Activated CD4-positive, alpha-beta T cell treated with anti-CD3 and anti-CD28 coated beads, Interleukin-2, amount 10 ng/mL, durations not matched to agents 7 days and 5 days (primary cell): Measurements from ENCODE around the gene OAS2. TPM values are rescaled to one million over a fixed set of nuclear protein-coding genes. Genes with fewer than 3 reads are reported as not detected.
"Not testable (repeated sequence)": the region's sequence is repeated elsewhere in the genome, so short reads cannot be mapped to it uniquely, and the experiment has no call there.

Source experiments
- CTCF ChIA-PET: fragments of 350-600 bp; sonication (Branson Sonifier 250); formaldehyde crosslinking; loops from one replicate; lab custom pipeline; 2021; ENCODE audit warnings: antibody characterized with exemption; lab: Charles Lee
- POLR2A ChIA-PET: fragments of 350-600 bp; sonication (Branson Sonifier 250); formaldehyde crosslinking; loops from one replicate; lab custom pipeline; 2021; ENCODE audit warnings: antibody characterized with exemption; lab: Charles Lee
- DNase-seq: peaks from one replicate; pipeline ENCODE4 v3.0.0-alpha.2; 2020
- H3K27ac Mint-ChIP-seq: one replicate; pipeline ENCODE4 v1.8.0; 2021; ENCODE audit warnings: mild to moderate bottlenecking, moderate library complexity, mixed read lengths
- H3K27me3 Mint-ChIP-seq: one replicate; pipeline ENCODE4 v1.8.0; 2021; ENCODE audit warnings: mixed read lengths
- H3K36me3 Mint-ChIP-seq: one replicate; pipeline ENCODE4 v1.8.0; 2021; ENCODE audit warnings: low read depth, mixed read lengths
- H3K4me1 Mint-ChIP-seq: one replicate; pipeline ENCODE4 v1.8.0; 2021; ENCODE audit warnings: mixed read lengths
- H3K4me3 Mint-ChIP-seq: one replicate; pipeline ENCODE4 v1.8.0; 2021; ENCODE audit warnings: mild to moderate bottlenecking, moderate library complexity, mixed read lengths
- H3K9me3 Mint-ChIP-seq: one replicate; pipeline ENCODE4 v1.8.0; 2021; ENCODE audit warnings: mixed read lengths
- total RNA-seq, 2 experiments: library from RNA; stranded (reverse); gene quantifications; one replicate each; pipeline ENCODE4 v1.2.3, GENCODE V29; 2021

Gene OAS2
- total RNA-seq, 2 experiments from 2014 or later = 294 to 420 TPM

DNA sequence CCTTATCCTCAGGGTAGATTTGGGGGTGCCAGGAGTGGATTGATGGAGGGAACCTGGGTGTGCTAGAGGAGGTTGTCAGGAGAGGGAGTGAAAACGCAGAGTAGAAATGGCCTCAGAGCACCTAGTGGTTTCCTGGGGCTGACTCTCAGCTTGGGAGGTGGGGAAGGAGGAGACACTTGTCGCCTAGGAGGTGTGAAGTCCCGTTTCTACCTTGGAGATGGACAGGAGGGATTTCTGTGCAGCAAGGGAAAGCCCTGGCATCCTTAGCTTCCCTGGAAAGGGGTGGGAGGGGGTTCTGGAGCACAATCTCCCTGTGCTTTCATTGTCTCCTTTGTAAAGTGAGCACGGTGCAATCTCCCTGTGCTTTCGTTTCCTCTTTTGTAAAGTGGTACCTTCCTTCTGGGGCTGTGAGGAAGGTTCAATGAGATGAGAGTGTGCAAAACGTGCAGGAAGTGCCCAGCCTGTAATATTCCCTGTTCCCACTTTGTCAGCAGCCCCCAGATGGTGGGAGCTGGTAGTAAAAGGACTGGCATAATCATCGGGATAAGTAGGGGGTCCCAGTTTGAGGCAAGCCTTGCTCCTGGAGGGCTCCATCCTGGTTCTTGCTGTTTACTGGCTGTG lies 38.4 kb upstream of the OAS2 start:
- POLR2A ChIA-PET = interaction anchor here (2.4 kb wide), 1 partner anchor 38 kb away, joined by 14 read pairs; the partner anchor contains the start of gene OAS2
- Mint-ChIP-seq H3K4me1 (peaks cover 56% of the 10 kb centered on the region), H3K27me3 (no peaks in the 10 kb centered on the region), H3K9me3 (no peaks in the 10 kb centered on the region), H3K36me3 (peaks cover 52% of the 10 kb centered on the region), H3K4me3 (peak overlapping the region; percentile 80), H3K27ac (peak overlapping the region; percentile 94)
- DNase-seq = peak; percentile 31
- CTCF ChIA-PET = interaction anchor here (0.7 to 4.4 kb wide), 6 partner anchors 9 to 53 kb away, joined by 3 to 15 read pairs (median 5); partner anchors contain the start of gene OAS2

DNA sequence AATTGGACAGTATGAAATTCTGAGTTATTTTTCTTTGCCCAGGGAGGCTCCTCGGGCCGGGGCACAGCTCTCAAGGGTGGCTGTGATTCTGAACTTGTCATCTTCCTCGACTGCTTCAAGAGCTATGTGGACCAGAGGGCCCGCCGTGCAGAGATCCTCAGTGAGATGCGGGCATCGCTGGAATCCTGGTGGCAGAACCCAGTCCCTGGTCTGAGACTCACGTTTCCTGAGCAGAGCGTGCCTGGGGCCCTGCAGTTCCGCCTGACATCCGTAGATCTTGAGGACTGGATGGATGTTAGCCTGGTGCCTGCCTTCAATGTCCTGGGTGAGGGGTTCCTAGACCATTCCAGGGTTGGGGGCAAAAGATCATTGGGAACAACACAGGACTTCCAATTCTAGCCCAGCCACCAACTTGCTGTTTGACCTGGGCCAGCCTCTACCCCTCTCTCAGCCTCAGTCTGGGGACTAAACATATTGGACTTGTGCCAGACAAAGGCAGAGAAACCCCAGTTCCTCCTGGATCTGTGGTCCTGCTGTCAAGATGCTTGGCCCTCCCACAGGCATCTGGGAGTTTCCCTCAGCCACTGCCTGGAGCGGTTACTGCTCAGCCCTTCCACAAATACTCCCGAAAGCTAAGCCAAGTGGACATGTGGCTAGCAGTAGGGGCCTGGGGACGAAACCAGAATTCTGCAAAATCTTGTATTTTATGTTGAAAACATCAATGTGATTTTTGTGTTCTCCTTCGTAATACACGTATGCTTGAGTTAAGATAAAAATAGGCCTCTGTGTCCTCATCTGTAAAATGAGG lies 36.6 kb upstream of the OAS2 start:
- ChIA-PET CTCF (interaction anchor here (0.8 to 4.4 kb wide), 3 partner anchors 13 to 51 kb away, joined by 3 to 15 read pairs (median 4); partner anchors contain the start of gene OAS2), POLR2A (interaction anchor here (0.8 to 2.4 kb wide), 2 partner anchors 36 to 37 kb away, joined by 3 to 14 read pairs; partner anchors contain the start of gene OAS2)
- peaks cover 66% of the 10 kb centered on the region for H3K36me3 Mint-ChIP-seq
- H3K9me3 Mint-ChIP-seq = no peaks in the 10 kb centered on the region
- no peak for DNase-seq
- no peaks in the 10 kb centered on the region for H3K27me3 Mint-ChIP-seq
- H3K4me3 Mint-ChIP-seq = peak overlapping the region; percentile 32
- H3K27ac Mint-ChIP-seq = no peak overlapping the region
- H3K4me1 Mint-ChIP-seq = peaks cover 51% of the 10 kb centered on the region

DNA sequence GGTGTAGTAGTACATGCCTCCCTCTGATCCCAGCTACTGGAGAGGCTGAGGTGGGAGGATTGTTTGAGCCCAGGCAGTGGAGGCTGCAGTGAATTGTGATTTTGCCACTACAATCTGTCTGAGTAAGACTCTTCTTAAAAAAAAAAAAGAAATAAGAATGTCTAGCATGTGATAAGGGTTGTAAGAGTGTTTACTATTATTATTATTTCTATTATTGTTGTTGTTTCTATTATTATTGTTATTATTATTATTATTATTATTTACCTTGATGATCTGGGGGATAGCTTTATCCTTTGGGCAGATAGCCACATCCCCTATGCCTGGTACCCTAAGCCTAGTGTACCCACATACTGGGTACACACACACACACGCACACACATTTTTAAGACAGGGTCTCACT lies 35.7 kb upstream of the OAS2 start:
- Mint-ChIP-seq H3K27ac (no peak overlapping the region), H3K27me3 (no peaks in the 10 kb centered on the region), H3K36me3 (peaks cover 74% of the 10 kb centered on the region), H3K4me1 (peaks cover 48% of the 10 kb centered on the region), H3K9me3 (no peaks in the 10 kb centered on the region), H3K4me3 (no peak overlapping the region)
- DNase-seq = no peak
- POLR2A ChIA-PET = interaction anchor here (0.8 kb wide), 1 partner anchor 36 kb away, joined by 3 read pairs; the partner anchor contains the start of gene OAS2
- CTCF ChIA-PET = interaction anchor here (0.8 to 4.4 kb wide), 5 partner anchors 8 to 50 kb away, joined by 3 to 15 read pairs (median 3); partner anchors contain the start of gene OAS2

DNA sequence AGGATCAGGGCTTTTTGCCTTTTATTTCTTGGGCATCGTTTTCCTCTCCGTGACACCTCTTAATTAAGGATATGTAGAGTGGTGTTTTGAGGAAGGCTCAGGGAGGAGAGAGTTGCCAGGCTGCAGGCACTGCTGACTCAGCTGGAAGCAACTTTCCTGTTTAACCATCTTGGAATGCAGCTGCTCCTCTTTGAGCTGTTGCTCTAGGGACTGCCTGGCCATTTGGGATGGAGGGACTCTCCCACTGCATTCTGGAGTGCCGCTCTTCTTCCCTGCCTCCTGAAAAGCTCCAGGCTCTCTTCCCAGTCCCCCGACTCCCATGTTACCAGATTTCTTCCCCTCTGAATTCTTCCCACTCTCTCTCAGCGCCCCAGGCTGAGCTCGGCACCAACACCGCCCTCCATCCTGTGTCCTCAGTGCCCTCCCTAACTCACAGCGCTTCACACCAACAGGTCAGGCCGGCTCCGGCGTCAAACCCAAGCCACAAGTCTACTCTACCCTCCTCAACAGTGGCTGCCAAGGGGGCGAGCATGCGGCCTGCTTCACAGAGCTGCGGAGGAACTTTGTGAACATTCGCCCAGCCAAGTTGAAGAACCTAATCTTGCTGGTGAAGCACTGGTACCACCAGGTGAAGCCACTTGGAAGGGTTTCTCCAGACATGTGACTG lies 34.2 kb upstream of the OAS2 start:
- Mint-ChIP-seq H3K27me3 (no peaks in the 10 kb centered on the region), H3K27ac (no peak overlapping the region), H3K4me1 (peaks cover 40% of the 10 kb centered on the region), H3K4me3 (no peak overlapping the region), H3K36me3 (peaks cover 81% of the 10 kb centered on the region), H3K9me3 (no peaks in the 10 kb centered on the region)
- no peak for DNase-seq
- POLR2A ChIA-PET = no interaction called here
- CTCF ChIA-PET = interaction anchor here (1.0 to 4.4 kb wide), 5 partner anchors 18 to 49 kb away, joined by 3 to 15 read pairs (median 3); no protein-coding TSS in a partner anchor

DNA sequence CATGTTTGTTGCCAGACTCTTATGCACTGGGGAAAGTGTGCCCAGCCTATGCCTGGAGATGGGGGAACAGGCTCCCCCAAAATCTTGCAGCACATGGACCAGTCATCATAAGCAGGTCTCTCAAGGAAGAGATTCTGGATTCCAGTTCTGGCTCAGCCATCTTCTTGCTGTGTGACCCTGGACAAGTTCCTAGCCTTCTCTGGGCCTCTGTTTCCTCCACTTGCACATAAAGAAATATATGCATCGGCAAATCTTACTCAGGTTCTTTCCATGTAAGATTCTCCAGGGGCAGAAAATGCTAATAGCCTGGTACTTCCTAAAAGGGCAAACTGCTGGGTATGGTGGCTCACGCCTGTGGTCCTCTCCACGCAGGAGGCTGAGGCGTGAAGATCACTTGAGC lies 32.8 kb upstream of the OAS2 start:
- Mint-ChIP-seq H3K9me3 (no peaks in the 10 kb centered on the region), H3K4me1 (peaks cover 31% of the 10 kb centered on the region), H3K36me3 (peaks cover 79% of the 10 kb centered on the region), H3K27ac (peak overlapping the region; percentile 36), H3K4me3 (no peak overlapping the region), H3K27me3 (no peaks in the 10 kb centered on the region)
- POLR2A ChIA-PET = no interaction called here
- no peak for DNase-seq
- CTCF ChIA-PET = no interaction called here

DNA sequence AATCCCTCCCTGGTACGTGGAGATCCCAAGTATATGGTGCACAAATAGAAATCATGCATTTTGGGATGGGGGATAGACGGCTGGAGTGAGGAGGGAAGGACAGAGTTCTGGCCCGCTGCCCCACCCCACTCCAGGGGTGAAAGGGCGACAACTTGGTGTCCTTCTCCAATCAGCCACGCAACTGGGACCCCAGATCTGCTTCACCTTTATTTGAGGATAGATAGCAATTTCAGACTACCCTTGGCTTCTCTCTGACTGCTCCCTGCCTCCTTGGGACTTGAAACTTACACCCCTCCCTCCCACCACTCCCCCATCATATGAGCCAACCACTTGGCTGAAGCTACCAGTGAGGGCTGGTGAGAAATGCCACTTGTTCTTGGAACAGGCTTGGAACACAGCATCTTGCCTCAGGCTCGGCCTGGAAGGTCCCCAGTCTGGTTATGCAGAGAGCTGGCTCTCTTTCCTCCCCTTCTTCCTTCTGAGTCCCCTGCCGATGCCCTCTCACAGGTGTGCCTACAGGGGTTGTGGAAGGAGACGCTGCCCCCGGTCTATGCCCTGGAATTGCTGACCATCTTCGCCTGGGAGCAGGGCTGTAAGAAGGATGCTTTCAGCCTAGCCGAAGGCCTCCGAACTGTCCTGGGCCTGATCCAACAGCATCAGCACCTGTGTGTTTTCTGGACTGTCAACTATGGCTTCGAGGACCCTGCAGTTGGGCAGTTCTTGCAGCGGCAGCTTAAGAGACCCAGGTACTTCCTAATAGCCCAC lies 31.9 kb upstream of the OAS2 start:
- Mint-ChIP-seq H3K4me1 (peaks cover 26% of the 10 kb centered on the region), H3K27me3 (no peaks in the 10 kb centered on the region), H3K4me3 (no peak overlapping the region), H3K27ac (no peak overlapping the region), H3K9me3 (no peaks in the 10 kb centered on the region), H3K36me3 (peaks cover 80% of the 10 kb centered on the region)
- ChIA-PET CTCF (interaction anchor here (1.9 kb wide), 1 partner anchor 47 kb away, joined by 4 read pairs; no protein-coding TSS in a partner anchor), POLR2A (no interaction called here)
- no peak for DNase-seq

DNA sequence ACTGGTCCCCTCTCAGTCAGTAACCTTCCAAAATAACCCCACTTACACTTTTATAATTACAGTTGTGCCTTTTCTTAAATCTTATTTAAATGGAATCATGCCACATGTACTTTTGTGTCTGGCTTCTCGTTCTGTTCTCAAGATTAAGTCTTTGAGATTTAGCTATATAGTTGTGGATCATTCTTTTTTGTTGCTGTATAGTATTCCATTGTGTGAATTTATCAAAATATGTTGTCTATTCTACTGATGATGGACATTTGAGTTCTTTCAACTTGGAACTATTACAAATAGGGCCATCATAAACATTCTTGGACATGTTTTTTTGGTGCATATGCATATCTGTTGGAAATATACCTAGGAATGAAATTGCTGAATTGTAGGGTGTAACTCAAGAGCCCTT lies 31.0 kb upstream of the OAS2 start:
- Mint-ChIP-seq H3K9me3 (no peaks in the 10 kb centered on the region), H3K4me1 (peaks cover 19% of the 10 kb centered on the region), H3K27ac (no peak overlapping the region), H3K4me3 (no peak overlapping the region), H3K36me3 (peaks cover 78% of the 10 kb centered on the region), H3K27me3 (no peaks in the 10 kb centered on the region)
- DNase-seq = no peak
- POLR2A ChIA-PET = no interaction called here
- CTCF ChIA-PET = interaction anchor here (1.9 kb wide), 1 partner anchor 46 kb away, joined by 4 read pairs; no protein-coding TSS in a partner anchor

DNA sequence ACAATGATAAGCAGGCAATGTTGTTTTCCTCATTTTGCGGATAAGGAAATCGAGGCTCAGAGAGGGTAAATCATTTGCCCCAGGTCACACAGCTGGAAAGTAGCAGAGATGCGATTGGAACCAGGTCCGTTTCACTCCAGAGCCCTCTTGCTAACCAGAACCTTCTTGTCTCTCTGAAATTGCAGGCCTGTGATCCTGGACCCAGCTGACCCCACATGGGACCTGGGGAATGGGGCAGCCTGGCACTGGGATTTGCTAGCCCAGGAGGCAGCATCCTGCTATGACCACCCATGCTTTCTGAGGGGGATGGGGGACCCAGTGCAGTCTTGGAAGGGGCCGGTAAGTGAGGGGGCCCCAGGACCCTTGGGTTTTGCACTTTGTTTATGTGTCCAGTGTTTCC lies 30.6 kb upstream of the OAS2 start:
- CTCF ChIA-PET = interaction anchor here (0.6 to 3.6 kb wide), 3 partner anchors 13 to 46 kb away, joined by 3 to 13 read pairs (median 4); no protein-coding TSS in a partner anchor
- Mint-ChIP-seq H3K4me3 (no peak overlapping the region), H3K27ac (no peak overlapping the region), H3K4me1 (peaks cover 20% of the 10 kb centered on the region), H3K36me3 (peaks cover 81% of the 10 kb centered on the region), H3K27me3 (no peaks in the 10 kb centered on the region), H3K9me3 (no peaks in the 10 kb centered on the region)
- no peak for DNase-seq
- POLR2A ChIA-PET = no interaction called here

DNA sequence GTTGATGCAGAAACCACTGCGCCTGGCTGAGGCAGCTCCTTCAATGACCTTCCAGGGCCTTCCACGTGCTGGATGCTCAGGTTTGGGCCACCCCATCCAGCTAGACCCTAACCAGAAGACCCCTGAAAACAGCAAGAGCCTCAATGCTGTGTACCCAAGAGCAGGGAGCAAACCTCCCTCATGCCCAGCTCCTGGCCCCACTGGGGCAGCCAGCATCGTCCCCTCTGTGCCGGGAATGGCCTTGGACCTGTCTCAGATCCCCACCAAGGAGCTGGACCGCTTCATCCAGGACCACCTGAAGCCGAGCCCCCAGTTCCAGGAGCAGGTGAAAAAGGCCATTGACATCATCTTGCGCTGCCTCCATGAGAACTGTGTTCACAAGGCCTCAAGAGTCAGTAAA lies 29.5 kb upstream of the OAS2 start:
- CTCF ChIA-PET = interaction anchor here (1.1 to 3.6 kb wide), 5 partner anchors 12 to 49 kb away, joined by 3 to 13 read pairs (median 4); partner anchors contain the start of gene OAS2
- peaks cover 3% of the 10 kb centered on the region for H3K9me3 Mint-ChIP-seq
- POLR2A ChIA-PET = no interaction called here
- peaks cover 83% of the 10 kb centered on the region for H3K36me3 Mint-ChIP-seq
- DNase-seq = no peak
- H3K27me3 Mint-ChIP-seq = no peaks in the 10 kb centered on the region
- no peak overlapping the region for H3K4me3 Mint-ChIP-seq
- H3K4me1 Mint-ChIP-seq = peaks cover 24% of the 10 kb centered on the region
- H3K27ac Mint-ChIP-seq = no peak overlapping the region

DNA sequence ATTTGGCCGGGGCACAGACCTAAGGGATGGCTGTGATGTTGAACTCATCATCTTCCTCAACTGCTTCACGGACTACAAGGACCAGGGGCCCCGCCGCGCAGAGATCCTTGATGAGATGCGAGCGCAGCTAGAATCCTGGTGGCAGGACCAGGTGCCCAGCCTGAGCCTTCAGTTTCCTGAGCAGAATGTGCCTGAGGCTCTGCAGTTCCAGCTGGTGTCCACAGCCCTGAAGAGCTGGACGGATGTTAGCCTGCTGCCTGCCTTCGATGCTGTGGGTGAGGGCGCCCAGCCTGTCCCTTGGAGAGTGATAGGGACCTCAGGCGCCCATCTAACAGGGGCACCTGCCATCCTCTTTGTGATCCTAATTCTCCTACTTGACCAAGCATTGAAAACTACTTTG lies 27.6 kb upstream of the OAS2 start:
- POLR2A ChIA-PET = no interaction called here
- no peak overlapping the region for H3K4me3 Mint-ChIP-seq
- H3K27me3 Mint-ChIP-seq = no peaks in the 10 kb centered on the region
- no peak overlapping the region for H3K27ac Mint-ChIP-seq
- peaks cover 85% of the 10 kb centered on the region for H3K36me3 Mint-ChIP-seq
- DNase-seq = no peak
- H3K9me3 Mint-ChIP-seq = peaks cover 3% of the 10 kb centered on the region
- H3K4me1 Mint-ChIP-seq = peaks cover 29% of the 10 kb centered on the region
- CTCF ChIA-PET = interaction anchor here (0.9 to 3.6 kb wide), 3 partner anchors 8 to 11 kb away, joined by 3 to 13 read pairs (median 7); no protein-coding TSS in a partner anchor

DNA sequence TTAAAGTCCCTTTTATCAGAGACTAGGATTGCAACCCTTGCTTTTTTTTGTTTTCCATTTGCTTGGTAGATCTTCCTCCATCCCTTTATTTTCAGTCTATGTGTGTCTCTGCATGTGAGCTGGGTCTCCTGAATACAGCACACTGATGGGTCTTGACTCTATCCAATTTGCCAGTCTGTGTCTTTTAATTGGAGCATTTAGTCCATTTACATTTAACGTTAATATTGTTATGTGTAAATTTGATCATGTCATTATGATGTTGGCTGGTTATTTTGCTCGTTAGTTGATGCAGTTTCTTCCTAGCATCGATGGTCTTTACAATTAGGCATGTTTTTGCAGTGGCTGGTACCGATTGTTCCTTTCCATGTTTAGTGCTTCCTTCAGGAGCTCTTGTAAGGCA lies 21.2 kb upstream of the OAS2 start:
- H3K27ac Mint-ChIP-seq, H3K4me3 Mint-ChIP-seq, POLR2A ChIA-PET, H3K27me3 Mint-ChIP-seq, H3K9me3 Mint-ChIP-seq, DNase-seq, CTCF ChIA-PET: not testable (repeated sequence)
- Mint-ChIP-seq H3K36me3 (peaks cover 97% of the 10 kb centered on the region), H3K4me1 (peaks cover 65% of the 10 kb centered on the region)
